Esophagus squamous epithelium (tissue), 4 donors: ENCODE results near the gene ATP10A.

Experiments used
- POLR2A ChIP-seq, 4 donors: fragments of 450-650 bp; IDR thresholded peaks; one replicate each; pipeline ENCODE4 v1.6.1; 2017; ENCODE audit warnings: antibody characterized with exemption in 4 of 4, mild to moderate bottlenecking in 4 of 4, moderate library complexity in 3 of 4
- TF ChIP-seq, protein P1 (sequence below), 6 experiments: fragments of 450-650 bp in 4 of 6; fragments of 200-600 bp in 2 of 6; sonication (generic) in 2 of 6; IDR thresholded peaks; one replicate each; pipeline ENCODE4 v1.5.1; 2016 to 2019; ENCODE audit warnings: antibody characterized with exemption in 6 of 6, mild to moderate bottlenecking in 4 of 6, moderate library complexity in 4 of 6

GRCh38 chr15:25793354-25794050, 69.6 kb downstream of the ATP10A start:
- TF ChIP-seq, protein P1, sequence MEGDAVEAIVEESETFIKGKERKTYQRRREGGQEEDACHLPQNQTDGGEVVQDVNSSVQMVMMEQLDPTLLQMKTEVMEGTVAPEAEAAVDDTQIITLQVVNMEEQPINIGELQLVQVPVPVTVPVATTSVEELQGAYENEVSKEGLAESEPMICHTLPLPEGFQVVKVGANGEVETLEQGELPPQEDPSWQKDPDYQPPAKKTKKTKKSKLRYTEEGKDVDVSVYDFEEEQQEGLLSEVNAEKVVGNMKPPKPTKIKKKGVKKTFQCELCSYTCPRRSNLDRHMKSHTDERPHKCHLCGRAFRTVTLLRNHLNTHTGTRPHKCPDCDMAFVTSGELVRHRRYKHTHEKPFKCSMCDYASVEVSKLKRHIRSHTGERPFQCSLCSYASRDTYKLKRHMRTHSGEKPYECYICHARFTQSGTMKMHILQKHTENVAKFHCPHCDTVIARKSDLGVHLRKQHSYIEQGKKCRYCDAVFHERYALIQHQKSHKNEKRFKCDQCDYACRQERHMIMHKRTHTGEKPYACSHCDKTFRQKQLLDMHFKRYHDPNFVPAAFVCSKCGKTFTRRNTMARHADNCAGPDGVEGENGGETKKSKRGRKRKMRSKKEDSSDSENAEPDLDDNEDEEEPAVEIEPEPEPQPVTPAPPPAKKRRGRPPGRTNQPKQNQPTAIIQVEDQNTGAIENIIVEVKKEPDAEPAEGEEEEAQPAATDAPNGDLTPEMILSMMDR (IDR thresholded peaks at IDR 0.05): no peak
- no peak for TF ChIP-seq POLR2A (IDR thresholded peaks at IDR 0.05)
